Neural cell (in vitro differentiated cells): ENCODE measurements around the gene SPHK2.

ENCODE experiments used
- POLR2AphosphoS5 ChIP-seq: IDR thresholded peaks from 2 replicates; pipeline ENCODE4 v1.6.1; 2012
- RAD21 ChIP-seq: fragments of 450-650 bp; conservative IDR thresholded peaks from 2 replicates; pipeline ENCODE4 v1.6.1; 2014; ENCODE audit warnings: antibody characterized with exemption, mild to moderate bottlenecking, moderate library complexity
- TAF1 ChIP-seq: IDR thresholded peaks from 2 replicates; pipeline ENCODE4 v1.6.1; 2012; ENCODE audit warnings: low read depth
- TF ChIP-seq, protein P1 (sequence below): fragments of 450-650 bp; IDR thresholded peaks from 2 replicates; pipeline ENCODE4 v1.5.1; 2014; ENCODE audit warnings: antibody characterized with exemption, mild to moderate bottlenecking, moderate library complexity; ENCODE audit not compliant: poor library complexity, severe bottlenecking
- TF ChIP-seq, protein P2 (sequence below): IDR thresholded peaks from 2 replicates; pipeline ENCODE4 v1.6.1; 2012; ENCODE audit warnings: borderline replicate concordance

DNA sequence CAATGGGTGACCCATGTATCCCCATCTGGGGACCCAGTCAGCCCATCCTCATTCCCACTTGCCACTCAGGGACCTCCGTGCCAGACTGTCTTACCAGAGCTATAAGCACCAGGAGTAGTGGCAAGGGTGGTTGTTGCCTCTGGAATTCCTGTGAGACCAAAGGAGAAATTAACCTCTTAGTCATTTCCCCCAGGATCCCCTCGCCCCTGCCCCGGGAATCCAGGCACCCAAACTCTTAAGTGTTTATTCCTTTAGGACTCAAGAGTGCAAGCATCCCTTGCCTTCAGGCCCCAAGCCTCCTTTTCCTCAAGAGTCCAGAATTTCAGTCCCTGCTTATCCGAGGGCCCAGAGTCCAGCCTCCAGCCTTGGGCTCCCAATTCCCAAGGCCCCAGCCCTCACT, 44.4 kb downstream of the SPHK2 start:
- TF ChIP-seq POLR2AphosphoS5 (no peak), TAF1 (no peak), RAD21 (no peak)
- TF ChIP-seq, protein P1, sequence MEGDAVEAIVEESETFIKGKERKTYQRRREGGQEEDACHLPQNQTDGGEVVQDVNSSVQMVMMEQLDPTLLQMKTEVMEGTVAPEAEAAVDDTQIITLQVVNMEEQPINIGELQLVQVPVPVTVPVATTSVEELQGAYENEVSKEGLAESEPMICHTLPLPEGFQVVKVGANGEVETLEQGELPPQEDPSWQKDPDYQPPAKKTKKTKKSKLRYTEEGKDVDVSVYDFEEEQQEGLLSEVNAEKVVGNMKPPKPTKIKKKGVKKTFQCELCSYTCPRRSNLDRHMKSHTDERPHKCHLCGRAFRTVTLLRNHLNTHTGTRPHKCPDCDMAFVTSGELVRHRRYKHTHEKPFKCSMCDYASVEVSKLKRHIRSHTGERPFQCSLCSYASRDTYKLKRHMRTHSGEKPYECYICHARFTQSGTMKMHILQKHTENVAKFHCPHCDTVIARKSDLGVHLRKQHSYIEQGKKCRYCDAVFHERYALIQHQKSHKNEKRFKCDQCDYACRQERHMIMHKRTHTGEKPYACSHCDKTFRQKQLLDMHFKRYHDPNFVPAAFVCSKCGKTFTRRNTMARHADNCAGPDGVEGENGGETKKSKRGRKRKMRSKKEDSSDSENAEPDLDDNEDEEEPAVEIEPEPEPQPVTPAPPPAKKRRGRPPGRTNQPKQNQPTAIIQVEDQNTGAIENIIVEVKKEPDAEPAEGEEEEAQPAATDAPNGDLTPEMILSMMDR: no peak
- TF ChIP-seq, protein P2, sequence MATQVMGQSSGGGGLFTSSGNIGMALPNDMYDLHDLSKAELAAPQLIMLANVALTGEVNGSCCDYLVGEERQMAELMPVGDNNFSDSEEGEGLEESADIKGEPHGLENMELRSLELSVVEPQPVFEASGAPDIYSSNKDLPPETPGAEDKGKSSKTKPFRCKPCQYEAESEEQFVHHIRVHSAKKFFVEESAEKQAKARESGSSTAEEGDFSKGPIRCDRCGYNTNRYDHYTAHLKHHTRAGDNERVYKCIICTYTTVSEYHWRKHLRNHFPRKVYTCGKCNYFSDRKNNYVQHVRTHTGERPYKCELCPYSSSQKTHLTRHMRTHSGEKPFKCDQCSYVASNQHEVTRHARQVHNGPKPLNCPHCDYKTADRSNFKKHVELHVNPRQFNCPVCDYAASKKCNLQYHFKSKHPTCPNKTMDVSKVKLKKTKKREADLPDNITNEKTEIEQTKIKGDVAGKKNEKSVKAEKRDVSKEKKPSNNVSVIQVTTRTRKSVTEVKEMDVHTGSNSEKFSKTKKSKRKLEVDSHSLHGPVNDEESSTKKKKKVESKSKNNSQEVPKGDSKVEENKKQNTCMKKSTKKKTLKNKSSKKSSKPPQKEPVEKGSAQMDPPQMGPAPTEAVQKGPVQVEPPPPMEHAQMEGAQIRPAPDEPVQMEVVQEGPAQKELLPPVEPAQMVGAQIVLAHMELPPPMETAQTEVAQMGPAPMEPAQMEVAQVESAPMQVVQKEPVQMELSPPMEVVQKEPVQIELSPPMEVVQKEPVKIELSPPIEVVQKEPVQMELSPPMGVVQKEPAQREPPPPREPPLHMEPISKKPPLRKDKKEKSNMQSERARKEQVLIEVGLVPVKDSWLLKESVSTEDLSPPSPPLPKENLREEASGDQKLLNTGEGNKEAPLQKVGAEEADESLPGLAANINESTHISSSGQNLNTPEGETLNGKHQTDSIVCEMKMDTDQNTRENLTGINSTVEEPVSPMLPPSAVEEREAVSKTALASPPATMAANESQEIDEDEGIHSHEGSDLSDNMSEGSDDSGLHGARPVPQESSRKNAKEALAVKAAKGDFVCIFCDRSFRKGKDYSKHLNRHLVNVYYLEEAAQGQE: no peak
